HG03520 (cell line): Measurements from ENCODE around the gene CH25H.
"Not testable (repeated sequence)": the region's sequence is repeated elsewhere in the genome, so short reads cannot be mapped to it uniquely, and the experiment has no call there.

ENCODE experiments used
- ATAC-seq: cut with Tn5 transposase; IDR thresholded peaks from one replicate; pipeline ENCODE4 v1.9.1; 2021; ENCODE audit warnings: mild to moderate bottlenecking, moderate library complexity; ENCODE audit not compliant: unreplicated experiment

The CH25H gene

GRCh38 chr10:89207181-89207800 lies at the start of gene CH25H:
CH25H (minus strand) TSS chr10:89207317; CDS start chr10:89207292, 25 bp downstream.
- ATAC-seq: no peak

GRCh38 chr10:89256340-89256739 lies 49.2 kb upstream of the CH25H start:
- no peak for ATAC-seq

GRCh38 chr10:89255793-89256192 lies 48.7 kb upstream of the CH25H start:
- ATAC-seq: no peak

- not testable (repeated sequence) for ATAC-seq
Measured at GRCh38 chr10:89255091-89255579, 48.0 kb upstream of the CH25H start.

- ATAC-seq: no peak
Measured at GRCh38 chr10:89252225-89252585, 45.1 kb upstream of the CH25H start.

GRCh38 chr10:89251409-89252224 lies 44.5 kb upstream of the CH25H start, which contains the start of gene LIPA:
LIPA (minus strand) TSS chr10:89251775; CDS start chr10:89247648, 4,127 bp downstream.
- ATAC-seq: peak; percentile 89

- ATAC-seq: no peak
Measured at GRCh38 chr10:89250865-89251408, 43.8 kb upstream of the CH25H start.

- no peak for ATAC-seq
Measured at GRCh38 chr10:89248990-89249389, 41.9 kb upstream of the CH25H start.

GRCh38 chr10:89247623-89248022 lies 40.5 kb upstream of the CH25H start:
- ATAC-seq: not testable (repeated sequence)

- no peak for ATAC-seq
Measured at GRCh38 chr10:89245802-89246201, 38.7 kb upstream of the CH25H start.

- ATAC-seq: no peak
Measured at GRCh38 chr10:89242840-89243568, 35.9 kb upstream of the CH25H start.

- ATAC-seq: no peak
Measured at GRCh38 chr10:89242345-89242684, 35.2 kb upstream of the CH25H start.

GRCh38 chr10:89241486-89242344 lies 34.6 kb upstream of the CH25H start:
- no peak for ATAC-seq

GRCh38 chr10:89241026-89241425 lies 33.9 kb upstream of the CH25H start:
- no peak for ATAC-seq

GRCh38 chr10:89240519-89240918 lies 33.4 kb upstream of the CH25H start:
- ATAC-seq: no peak

GRCh38 chr10:89238956-89239644 lies 32.0 kb upstream of the CH25H start:
- no peak for ATAC-seq

- no peak for ATAC-seq
Measured at GRCh38 chr10:89237849-89238248, 30.7 kb upstream of the CH25H start.

GRCh38 chr10:89236226-89236797 lies 29.2 kb upstream of the CH25H start:
- no peak for ATAC-seq

- no peak for ATAC-seq
Measured at GRCh38 chr10:89235073-89235798, 28.1 kb upstream of the CH25H start.
